Kidney (tissue), 14 donors: ENCODE results near the gene CRIP2. TPM values are rescaled to one million over a fixed set of nuclear protein-coding genes. Genes with fewer than 3 reads are reported as not detected.

Experiments
- DNase-seq, 5 donors: peaks; one replicate each; pipeline ENCODE4 v3.0.0-alpha.2; 2013 to 2020
- FAIRE-seq: peaks from 2 replicates; lab custom pipeline; 2012; peaks lifted over from hg19 to GRCh38; lab: Jason Lieb, UNC
- H3K27ac ChIP-seq, 2 donors: one replicate each; pipeline ENCODE4 v1.7.0; 2013; ENCODE audit warnings: low read depth in 2 of 2, low read length in 2 of 2, inconsistent platforms in 1 of 2
- H3K27me3 ChIP-seq: one replicate; pipeline ENCODE4 v1.7.1; 2013; ENCODE audit warnings: low read length, inconsistent platforms; ENCODE audit not compliant: control insufficient read depth, insufficient read depth
- H3K36me3 ChIP-seq, 3 donors: one replicate each; pipeline versions ENCODE4 v1.7.0 to v1.7.1; 2013; ENCODE audit warnings: low read length in 3 of 3, control low read depth in 1 of 3, inconsistent platforms in 1 of 3; ENCODE audit not compliant: insufficient read depth in 3 of 3, control insufficient read depth in 2 of 3
- H3K4me1 ChIP-seq, 3 donors: one replicate each; pipeline versions ENCODE4 v1.7.0 to v1.7.1; 2013; ENCODE audit warnings: low read length in 3 of 3, inconsistent platforms in 1 of 3, low read depth in 1 of 3; ENCODE audit not compliant: control insufficient read depth in 2 of 3, insufficient read depth in 2 of 3
- H3K4me3 ChIP-seq, 3 donors: one replicate each; pipeline versions ENCODE4 v1.7.0 to v1.8.1; 2013; ENCODE audit warnings: low read length in 3 of 3, control low read depth in 1 of 3, inconsistent platforms in 1 of 3
- H3K9ac ChIP-seq, 3 donors: one replicate each; pipeline versions ENCODE4 v1.7.0 to v1.7.1; 2013; ENCODE audit warnings: low read length in 3 of 3, control low read depth in 1 of 3, inconsistent platforms in 1 of 3
- H3K9me3 ChIP-seq, 3 donors: one replicate each; pipeline versions ENCODE4 v1.7.0 to v1.7.1; 2013; ENCODE audit warnings: low read length in 3 of 3, control low read depth in 1 of 3, inconsistent platforms in 1 of 3; ENCODE audit not compliant: control insufficient read depth in 2 of 3, insufficient read depth in 1 of 3
- CTCF ChIP-seq: IDR thresholded peaks from 3 replicates; pipeline ENCODE4 v1.5.1; 2012; ENCODE audit warnings: mild to moderate bottlenecking, moderate library complexity, borderline replicate concordance; ENCODE audit not compliant: insufficient read depth; ENCODE audit errors: extremely low read depth
- intact Hi-C: fragments of 100-400 bp; cut with DNase I; formaldehyde crosslinking; loops from one replicate; pipeline ENCODE4 v1.11.1; 2022
- polyA plus RNA-seq: library from polyadenylated mRNA; stranded (reverse); fragments of 350-450 nt; fragmentation: Illumina TruSeq; extraction: RNeasy Lipid Tissue Mini Kit (QIAGEN cat#74804); gene quantifications from one replicate; pipeline ENCODE4 v1.2.3, GENCODE V29; 2014; ENCODE audit warnings: low read depth, low replicate concordance; ENCODE audit not compliant: insufficient read depth
- total RNA-seq: library from RNA; stranded (reverse); fragmentation: NEBNext Ultra II Directional; extraction: Animal tissue kit (Norgen Biotek cat#: 25700); gene quantifications from one replicate; pipeline ENCODE4 v1.2.1, GENCODE V29; 2021
- donor health status: control.
- donor health status: control.
- donor health status: control.
- donor health status: control.
- donor health status: control.
- donor health status: DM: yes; HTN: yes; CAD: no.
- donor health status: Normal renal cell carcinoma (clear cell type).

The CRIP2 gene
- total and polyA plus RNA-seq, 2 donors from 2014 or later: 338 to 357 TPM

- Histone ChIP-seq H3K36me3 (no peaks in the 10 kb centered on the region), H3K4me3 (no peak overlapping the region), H3K9ac (no peak overlapping the region), H3K9me3 (no peaks in the 10 kb centered on the region), H3K4me1 (peaks cover 0 to 2% (median 0%) of the 10 kb centered on the region in 3 donors), H3K27ac (no peak overlapping the region), H3K27me3 (no peaks in the 10 kb centered on the region)
- TF ChIP-seq CTCF: no peak
- DNase-seq (no peak), FAIRE-seq (no peak)
- intact Hi-C loops: no loop called here
Observed at GRCh38 chr14:105494606-105494929, 19.9 kb downstream of the CRIP2 start.

- Histone ChIP-seq H3K27ac (no peak overlapping the region), H3K4me3 (no peak overlapping the region), H3K9ac (no peak overlapping the region), H3K27me3 (no peaks in the 10 kb centered on the region), H3K4me1 (no peaks in the 10 kb centered on the region), H3K9me3 (no peaks in the 10 kb centered on the region), H3K36me3 (no peaks in the 10 kb centered on the region)
- FAIRE-seq (no peak), DNase-seq (peak in 3 of 5 donors; percentile 9 to 79 (median 40))
- intact Hi-C loops: no loop called here
- no peak for TF ChIP-seq CTCF
Observed at GRCh38 chr14:105495101-105495989, 20.7 kb downstream of the CRIP2 start.

- no peak for FAIRE-seq
- intact Hi-C loops: no loop called here
- no peak for TF ChIP-seq CTCF
Observed at GRCh38 chr14:105495990-105496830, 21.6 kb downstream of the CRIP2 start.

More at GRCh38 chr14:105495990-105496830, 21.6 kb downstream of the CRIP2 start:
- H3K4me1 ChIP-seq: no peaks in the 10 kb centered on the region
- no peak overlapping the region for H3K27ac ChIP-seq
- H3K36me3 ChIP-seq: no peaks in the 10 kb centered on the region
- H3K4me3 ChIP-seq: no peak overlapping the region
- no peaks in the 10 kb centered on the region for H3K27me3 ChIP-seq
- no peak overlapping the region for H3K9ac ChIP-seq
- H3K9me3 ChIP-seq: no peaks in the 10 kb centered on the region
- DNase-seq: peak in 2 of 5 donors; percentile 45 to 69
